ENCODE measurements around the gene MRPL58. TPM values are rescaled to one million over a fixed set of nuclear protein-coding genes. Genes with fewer than 3 reads are reported as not detected.
A peak's percentile ranks its signal among the peaks of the same experiment; 100 is the strongest.

The MRPL58 gene
- total RNA-seq = 100 to 1,000 TPM in 3 of 4 donors, 10 to 100 TPM in 1; 97.9 to 141 (median 107) TPM

- Histone ChIP-seq H3K4me1 (peaks cover 16 to 22% of the 10 kb centered on the region in 2 donors), H3K4me3 (peak within 1 kb of the TSS; percentile 82 to 98 (median 88)), H3K27ac (peak within 1 kb of the TSS; percentile 79 to 87 (median 82)), H3K36me3 (peaks cover 0 to 6% of the 10 kb centered on the region in 2 donors), H3K9me3 (no peaks in the 10 kb centered on the region), H3K27me3 (no peaks in the 10 kb centered on the region)
- TF ChIP-seq POLR2A (IDR thresholded peaks at IDR 0.05) (no peak), CTCF (IDR thresholded peaks at IDR 0.05 in 4 of 5, conservative IDR thresholded peaks at IDR 0.05 in 1 of 5) (peak; percentile 45 to 72 (median 60))
- ATAC-seq (peak; percentile 93 to 94), DNase-seq (peak; percentile 60 to 72)
- in situ Hi-C loops (cut with MboI; ENCODE audit: low sequenced_read_pairs in 4 of 4) = no loop called here
- intact Hi-C loops (cut with DNase I; ENCODE audit: low total_unique reads) = loop anchor here (1.0 kb wide), 2 partner anchors 22 to 39 kb away; no protein-coding TSS in a partner anchor
Measured at GRCh38 chr17:75012346-75013091, at the start of gene MRPL58. MRPL58 (plus strand) TSS chr17:75012670; CDS start chr17:75012687, 17 bp downstream.

GRCh38 chr17:74963656-74964055 lies 48.8 kb upstream of the MRPL58 start:
- TF ChIP-seq POLR2A (IDR thresholded peaks at IDR 0.05) = no peak
- no peak for TF ChIP-seq CTCF (IDR thresholded peaks at IDR 0.05 in 4 of 5, conservative IDR thresholded peaks at IDR 0.05 in 1 of 5)
- no peaks in the 10 kb centered on the region for H3K36me3 ChIP-seq
- H3K27ac ChIP-seq = no peak overlapping the region
- ATAC-seq = no peak
- no peak for DNase-seq
- intact Hi-C loops (cut with DNase I; ENCODE audit: low total_unique reads) (no loop called here), in situ Hi-C loops (cut with MboI; ENCODE audit: low sequenced_read_pairs in 4 of 4) (loop anchor here in 1 of 4 donors (25.0 kb wide), 1 partner anchor 224 kb away; the partner anchor contains the start of gene SUMO2)
- no peaks in the 10 kb centered on the region for H3K27me3 ChIP-seq
- no peaks in the 10 kb centered on the region for H3K9me3 ChIP-seq
- no peaks in the 10 kb centered on the region for H3K4me1 ChIP-seq
- H3K4me3 ChIP-seq = no peak overlapping the region

GRCh38 chr17:74964246-74964761 lies 48.2 kb upstream of the MRPL58 start:
- no peak for TF ChIP-seq CTCF (IDR thresholded peaks at IDR 0.05 in 4 of 5, conservative IDR thresholded peaks at IDR 0.05 in 1 of 5)
- no peak for TF ChIP-seq POLR2A (IDR thresholded peaks at IDR 0.05)
- no peak overlapping the region for H3K4me3 ChIP-seq
- no peak overlapping the region for H3K27ac ChIP-seq
- H3K36me3 ChIP-seq = no peaks in the 10 kb centered on the region
- no peaks in the 10 kb centered on the region for H3K4me1 ChIP-seq
- in situ Hi-C loops (cut with MboI; ENCODE audit: low sequenced_read_pairs in 4 of 4) = loop anchor here in 1 of 4 donors (25.0 kb wide), 1 partner anchor 223 kb away; the partner anchor contains the start of gene SUMO2
- no peak for DNase-seq
- intact Hi-C loops (cut with DNase I; ENCODE audit: low total_unique reads) = no loop called here
- no peaks in the 10 kb centered on the region for H3K27me3 ChIP-seq
- ATAC-seq = no peak
- H3K9me3 ChIP-seq = no peaks in the 10 kb centered on the region

- Histone ChIP-seq H3K4me1 (no peaks in the 10 kb centered on the region), H3K4me3 (no peak overlapping the region), H3K36me3 (no peaks in the 10 kb centered on the region), H3K27me3 (no peaks in the 10 kb centered on the region), H3K27ac (no peak overlapping the region), H3K9me3 (no peaks in the 10 kb centered on the region)
- intact Hi-C loops (cut with DNase I; ENCODE audit: low total_unique reads) = no loop called here
- in situ Hi-C loops (cut with MboI; ENCODE audit: low sequenced_read_pairs in 4 of 4) = loop anchor here in 1 of 4 donors (25.0 kb wide), 1 partner anchor 222 kb away; the partner anchor contains the start of gene SUMO2
- DNase-seq (no peak), ATAC-seq (no peak)
- no peak for TF ChIP-seq POLR2A (IDR thresholded peaks at IDR 0.05)
- TF ChIP-seq CTCF (IDR thresholded peaks at IDR 0.05 in 4 of 5, conservative IDR thresholded peaks at IDR 0.05 in 1 of 5) = no peak
Measured at GRCh38 chr17:74964988-74965622, 47.4 kb upstream of the MRPL58 start.

Measured in gastrocnemius medialis (tissue), 4 donors.